RWPE2 (cell line): ENCODE measurements around the gene TMCO1.

Source experiments
- ATAC-seq: fragments of 200-7000 bp; cut with Tn5 transposase; 3 replicates; pipeline ENCODE4 v1.9.1; 2021; ENCODE audit warnings: low read depth
- DNase-seq: peaks from one replicate; pipeline ENCODE4 v3.0.0-alpha.2; 2020; ENCODE audit warnings: low spot score
- H3K27ac ChIP-seq: fragments of 450-650 bp; 2 replicates; pipeline ENCODE4 v1.5.1; 2017; ENCODE audit warnings: mild to moderate bottlenecking; ENCODE audit not compliant: poor library complexity, severe bottlenecking
- H3K27me3 ChIP-seq: fragments of 250-450 bp; sonication (Bioruptor Pico); 2 replicates; pipeline ENCODE4 v1.5.1; 2021; ENCODE audit warnings: mild to moderate bottlenecking, moderate library complexity; ENCODE audit not compliant: insufficient read depth, poor library complexity, severe bottlenecking
- H3K36me3 ChIP-seq: fragments of 250-450 bp; sonication (Bioruptor Pico); 2 replicates; pipeline ENCODE4 v1.5.1; 2020; ENCODE audit warnings: low read depth, mild to moderate bottlenecking, moderate library complexity
- H3K4me1 ChIP-seq: fragments of 250-450 bp; sonication (Bioruptor Pico); 2 replicates; pipeline ENCODE4 v1.5.1; 2021; ENCODE audit warnings: mild to moderate bottlenecking, moderate library complexity; ENCODE audit not compliant: insufficient read depth, poor library complexity, severe bottlenecking
- H3K4me3 ChIP-seq: fragments of 250-450 bp; sonication (Bioruptor Pico); 2 replicates; pipeline ENCODE4 v1.5.1; 2021; ENCODE audit warnings: mild to moderate bottlenecking, moderate library complexity; ENCODE audit not compliant: severe bottlenecking
- H3K9me3 ChIP-seq: fragments of 250-450 bp; sonication (Bioruptor Pico); 2 replicates; pipeline ENCODE4 v1.5.1; 2021; ENCODE audit warnings: mild to moderate bottlenecking, moderate library complexity; ENCODE audit not compliant: severe bottlenecking
- CTCF ChIP-seq: fragments of 450-650 bp; IDR thresholded peaks from one replicate; pipeline ENCODE4 v1.5.1; 2017; ENCODE audit warnings: mild to moderate bottlenecking, moderate library complexity; ENCODE audit not compliant: poor library complexity, severe bottlenecking

TMCO1 gene

GRCh38 chr1:165773324-165773965 is 4.8 kb upstream of the TMCO1 start:
- Histone ChIP-seq H3K4me3 (no peak overlapping the region), H3K27me3 (no peaks in the 10 kb centered on the region), H3K36me3 (peaks cover 7% of the 10 kb centered on the region), H3K9me3 (no peaks in the 10 kb centered on the region), H3K4me1 (peaks cover 15% of the 10 kb centered on the region), H3K27ac (peak overlapping the region; percentile 70)
- no peak for TF ChIP-seq CTCF
- peak; percentile 74 for ATAC-seq
- peak; percentile 66 for DNase-seq

DNA sequence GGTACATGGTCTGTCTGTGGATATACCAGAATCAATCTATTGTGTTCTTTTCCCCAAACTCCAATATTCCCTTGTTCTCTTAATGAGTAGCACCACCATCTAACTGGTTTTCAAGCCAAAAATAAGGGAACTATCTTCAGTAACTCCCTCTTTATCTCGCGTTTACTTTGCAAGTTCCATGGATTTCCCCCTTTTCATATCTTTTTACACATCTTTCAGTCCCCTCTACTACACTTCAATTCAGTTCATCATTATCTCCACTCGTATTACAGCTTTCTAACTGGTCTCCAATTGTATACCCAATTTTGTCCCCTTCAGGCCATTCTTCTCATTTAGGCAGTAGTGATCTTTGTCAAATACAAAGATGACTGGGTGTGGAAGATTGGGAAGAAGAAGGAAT is 4.1 kb upstream of the TMCO1 start:
- ATAC-seq (no peak), DNase-seq (no peak)
- H3K27me3 ChIP-seq: no peaks in the 10 kb centered on the region
- H3K27ac ChIP-seq: peak overlapping the region; percentile 70
- peaks cover 12% of the 10 kb centered on the region for H3K36me3 ChIP-seq
- H3K9me3 ChIP-seq: no peaks in the 10 kb centered on the region
- TF ChIP-seq CTCF: no peak
- H3K4me3 ChIP-seq: no peak overlapping the region
- H3K4me1 ChIP-seq: peaks cover 15% of the 10 kb centered on the region

DNA sequence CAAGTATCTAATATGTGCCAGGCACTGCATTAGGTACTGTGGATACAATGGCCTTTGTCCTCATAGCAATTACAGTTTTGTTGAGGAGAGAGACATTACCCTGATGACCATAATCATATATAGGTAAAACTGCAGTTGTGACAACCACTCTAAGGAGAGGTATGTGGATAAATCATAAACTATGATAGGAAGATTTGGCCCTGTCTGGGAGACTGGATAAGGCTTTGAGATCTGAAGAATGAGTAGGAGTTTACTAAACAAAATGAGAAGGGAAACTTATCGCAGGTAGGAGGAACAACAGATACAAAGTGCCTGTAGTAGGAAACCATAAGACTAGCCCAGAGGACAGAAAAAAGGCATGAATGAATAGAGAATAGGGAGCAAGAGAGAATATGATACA is 4.4 kb downstream of the TMCO1 start:
- H3K36me3 ChIP-seq: peaks cover 76% of the 10 kb centered on the region
- no peak for TF ChIP-seq CTCF
- H3K27me3 ChIP-seq: no peaks in the 10 kb centered on the region
- DNase-seq: no peak
- no peak overlapping the region for H3K27ac ChIP-seq
- no peaks in the 10 kb centered on the region for H3K9me3 ChIP-seq
- no peaks in the 10 kb centered on the region for H3K4me1 ChIP-seq
- no peak for ATAC-seq
- H3K4me3 ChIP-seq: no peak overlapping the region

DNA sequence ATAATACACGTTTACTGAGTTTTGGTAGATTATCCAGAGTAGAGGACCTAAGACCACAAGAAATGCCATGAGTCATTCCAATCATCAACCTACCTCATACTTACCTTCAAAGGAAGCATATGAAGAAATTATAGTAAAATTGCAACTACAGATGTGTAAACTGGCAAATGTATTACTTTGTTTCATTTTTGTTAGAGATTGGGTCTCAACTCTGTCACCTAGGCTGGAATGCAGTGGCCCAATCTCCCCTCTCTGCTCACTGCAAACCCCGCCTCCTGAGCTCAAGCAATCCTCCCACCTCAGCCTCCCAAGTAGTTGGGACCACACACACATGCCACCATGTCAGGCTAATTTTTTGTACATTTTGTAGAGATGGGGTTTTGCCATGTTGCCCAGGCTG is 5.2 kb downstream of the TMCO1 start:
- H3K4me1 ChIP-seq: no peaks in the 10 kb centered on the region
- H3K27me3 ChIP-seq: no peaks in the 10 kb centered on the region
- TF ChIP-seq CTCF: no peak
- H3K36me3 ChIP-seq: peaks cover 84% of the 10 kb centered on the region
- ATAC-seq: no peak
- H3K27ac ChIP-seq: no peak overlapping the region
- H3K9me3 ChIP-seq: no peaks in the 10 kb centered on the region
- H3K4me3 ChIP-seq: no peak overlapping the region
- no peak for DNase-seq

- peaks cover 79% of the 10 kb centered on the region for H3K36me3 ChIP-seq
- H3K4me3 ChIP-seq: no peak overlapping the region
Observed at GRCh38 chr1:165762725-165763124, 5.9 kb downstream of the TMCO1 start.

More at GRCh38 chr1:165762725-165763124, 5.9 kb downstream of the TMCO1 start:
- H3K27ac ChIP-seq: no peak overlapping the region
- no peak for TF ChIP-seq CTCF
- no peaks in the 10 kb centered on the region for H3K4me1 ChIP-seq
- no peaks in the 10 kb centered on the region for H3K27me3 ChIP-seq
- no peak for DNase-seq
- no peak for ATAC-seq
- H3K9me3 ChIP-seq: no peaks in the 10 kb centered on the region
